DOHH2 (cell line): ENCODE data around the gene LCE1E.

Experiments used
- EZH2phosphoT487 ChIP-seq: fragments of 200-600 bp; sonication (generic); IDR thresholded peaks from 2 replicates; pipeline ENCODE4 v1.6.1; 2017; ENCODE audit warnings: borderline replicate concordance, mild to moderate bottlenecking, antibody characterized with exemption, low read length, moderate library complexity, mixed read lengths
- TF ChIP-seq, protein P1 (sequence below): fragments of 200-600 bp; sonication (generic); IDR thresholded peaks from one replicate; pipeline ENCODE4 v1.5.1; 2014; ENCODE audit warnings: antibody characterized with exemption, mild to moderate bottlenecking, low read depth, low read length; ENCODE audit not compliant: poor library complexity, severe bottlenecking

DNA sequence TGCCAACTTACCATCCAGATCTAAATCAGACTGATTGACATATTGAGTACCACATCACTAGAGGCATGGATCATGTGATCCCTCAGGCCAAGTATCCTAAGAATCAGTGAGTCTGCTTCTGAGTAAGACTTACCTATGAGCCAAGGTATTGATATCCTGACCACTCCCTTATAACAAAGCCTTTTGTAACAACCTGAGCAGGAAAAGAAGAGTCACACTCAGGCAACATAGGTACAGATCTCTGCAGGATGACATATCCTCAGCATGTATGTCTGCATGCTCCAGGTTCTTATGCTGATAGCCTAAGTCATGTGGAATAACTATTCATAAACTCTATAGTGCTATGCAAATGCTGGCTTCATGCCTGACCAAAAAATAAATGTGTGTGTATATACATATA is 38.9 kb downstream of the LCE1E start:
- TF ChIP-seq, protein P1, sequence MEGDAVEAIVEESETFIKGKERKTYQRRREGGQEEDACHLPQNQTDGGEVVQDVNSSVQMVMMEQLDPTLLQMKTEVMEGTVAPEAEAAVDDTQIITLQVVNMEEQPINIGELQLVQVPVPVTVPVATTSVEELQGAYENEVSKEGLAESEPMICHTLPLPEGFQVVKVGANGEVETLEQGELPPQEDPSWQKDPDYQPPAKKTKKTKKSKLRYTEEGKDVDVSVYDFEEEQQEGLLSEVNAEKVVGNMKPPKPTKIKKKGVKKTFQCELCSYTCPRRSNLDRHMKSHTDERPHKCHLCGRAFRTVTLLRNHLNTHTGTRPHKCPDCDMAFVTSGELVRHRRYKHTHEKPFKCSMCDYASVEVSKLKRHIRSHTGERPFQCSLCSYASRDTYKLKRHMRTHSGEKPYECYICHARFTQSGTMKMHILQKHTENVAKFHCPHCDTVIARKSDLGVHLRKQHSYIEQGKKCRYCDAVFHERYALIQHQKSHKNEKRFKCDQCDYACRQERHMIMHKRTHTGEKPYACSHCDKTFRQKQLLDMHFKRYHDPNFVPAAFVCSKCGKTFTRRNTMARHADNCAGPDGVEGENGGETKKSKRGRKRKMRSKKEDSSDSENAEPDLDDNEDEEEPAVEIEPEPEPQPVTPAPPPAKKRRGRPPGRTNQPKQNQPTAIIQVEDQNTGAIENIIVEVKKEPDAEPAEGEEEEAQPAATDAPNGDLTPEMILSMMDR, result no peak
- no peak for TF ChIP-seq EZH2phosphoT487
